Neural cell (in vitro differentiated cells): Measurements from ENCODE around the gene DPYD.

Source experiments
- EP300 ChIP-seq: fragments of 450-650 bp; conservative IDR thresholded peaks from 2 replicates; pipeline ENCODE4 v1.6.1; 2014; ENCODE audit warnings: antibody characterized with exemption, mild to moderate bottlenecking, moderate library complexity; ENCODE audit not compliant: poor library complexity, severe bottlenecking
- EZH2 ChIP-seq: fragments of 200-600, 300-800 bp; shearing (Covaris generic), sonication (generic); IDR thresholded peaks from 2 replicates; pipeline ENCODE4 v1.6.1; 2014; ENCODE audit warnings: antibody characterized with exemption, low read length, borderline replicate concordance, mild to moderate bottlenecking; ENCODE audit not compliant: insufficient read depth, poor library complexity, severe bottlenecking
- MXI1 ChIP-seq: fragments of 450-650 bp; conservative IDR thresholded peaks from 2 replicates; pipeline ENCODE4 v1.6.1; 2014; ENCODE audit warnings: antibody characterized with exemption, mild to moderate bottlenecking; ENCODE audit not compliant: poor library complexity, severe bottlenecking
- POLR2AphosphoS5 ChIP-seq: IDR thresholded peaks from 2 replicates; pipeline ENCODE4 v1.6.1; 2012
- RAD21 ChIP-seq: fragments of 450-650 bp; conservative IDR thresholded peaks from 2 replicates; pipeline ENCODE4 v1.6.1; 2014; ENCODE audit warnings: antibody characterized with exemption, mild to moderate bottlenecking, moderate library complexity
- SMC3 ChIP-seq: fragments of 450-650 bp; conservative IDR thresholded peaks from 2 replicates; pipeline ENCODE4 v1.6.1; 2014; ENCODE audit warnings: antibody characterized with exemption, mild to moderate bottlenecking, moderate library complexity; ENCODE audit not compliant: poor library complexity
- TAF1 ChIP-seq: IDR thresholded peaks from 2 replicates; pipeline ENCODE4 v1.6.1; 2012; ENCODE audit warnings: low read depth
- TF ChIP-seq, protein P1 (sequence below): fragments of 450-650 bp; IDR thresholded peaks from 2 replicates; pipeline ENCODE4 v1.5.1; 2014; ENCODE audit warnings: antibody characterized with exemption, mild to moderate bottlenecking, moderate library complexity; ENCODE audit not compliant: poor library complexity, severe bottlenecking

DNA sequence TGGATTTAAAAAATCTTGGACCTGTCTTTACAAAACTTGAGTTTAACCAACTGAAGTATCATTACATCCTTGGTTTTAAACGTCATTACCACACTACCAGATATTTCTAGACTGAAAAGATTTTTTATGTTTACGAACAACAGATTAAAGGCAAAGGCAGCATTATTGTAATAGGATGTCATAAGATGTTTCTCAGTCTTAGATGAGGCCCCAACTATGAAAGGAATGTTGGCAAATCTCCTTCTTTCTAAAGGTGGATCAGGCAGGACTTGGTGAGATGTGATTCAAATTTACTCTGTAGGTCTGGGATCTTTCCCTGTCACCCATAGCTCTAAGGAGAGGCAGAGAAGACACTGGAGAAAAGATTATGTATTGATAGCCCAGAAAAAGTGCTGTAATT is 781.3 kb downstream of the DPYD start:
- TF ChIP-seq, protein P1, sequence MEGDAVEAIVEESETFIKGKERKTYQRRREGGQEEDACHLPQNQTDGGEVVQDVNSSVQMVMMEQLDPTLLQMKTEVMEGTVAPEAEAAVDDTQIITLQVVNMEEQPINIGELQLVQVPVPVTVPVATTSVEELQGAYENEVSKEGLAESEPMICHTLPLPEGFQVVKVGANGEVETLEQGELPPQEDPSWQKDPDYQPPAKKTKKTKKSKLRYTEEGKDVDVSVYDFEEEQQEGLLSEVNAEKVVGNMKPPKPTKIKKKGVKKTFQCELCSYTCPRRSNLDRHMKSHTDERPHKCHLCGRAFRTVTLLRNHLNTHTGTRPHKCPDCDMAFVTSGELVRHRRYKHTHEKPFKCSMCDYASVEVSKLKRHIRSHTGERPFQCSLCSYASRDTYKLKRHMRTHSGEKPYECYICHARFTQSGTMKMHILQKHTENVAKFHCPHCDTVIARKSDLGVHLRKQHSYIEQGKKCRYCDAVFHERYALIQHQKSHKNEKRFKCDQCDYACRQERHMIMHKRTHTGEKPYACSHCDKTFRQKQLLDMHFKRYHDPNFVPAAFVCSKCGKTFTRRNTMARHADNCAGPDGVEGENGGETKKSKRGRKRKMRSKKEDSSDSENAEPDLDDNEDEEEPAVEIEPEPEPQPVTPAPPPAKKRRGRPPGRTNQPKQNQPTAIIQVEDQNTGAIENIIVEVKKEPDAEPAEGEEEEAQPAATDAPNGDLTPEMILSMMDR = no peak
- TF ChIP-seq SMC3 = no peak
- no peak for TF ChIP-seq EP300
- TF ChIP-seq POLR2AphosphoS5 = no peak
- no peak for TF ChIP-seq RAD21
- TF ChIP-seq TAF1 = no peak
- TF ChIP-seq EZH2 = no peak
- TF ChIP-seq MXI1 = no peak
